Sciatic nerve (tissue), 1 donor: ENCODE data around the gene MCM9. TPM values are rescaled to one million over a fixed set of nuclear protein-coding genes. Genes with fewer than 3 reads are reported as not detected.

Source experiments
- total RNA-seq: library from RNA; stranded (reverse); fragmentation: NEBNext Ultra II Directional; extraction: Animal tissue kit (Norgen Biotek cat#: 25700); gene quantifications from one replicate; pipeline ENCODE4 v1.2.1, GENCODE V29; 2021
- donor health status: DM: no; HTN: no; CAD: no.

Gene MCM9
- total RNA-seq, 1 donor from 2014 or later: 20.9 TPM

Other genes starting within 250 kb of the MCM9 start
- 15.9 TPM for gene ASF1A, start 41.0 kb downstream of the MCM9 start, total RNA-seq
- 7.8 TPM for gene FAM184A, start 143.5 kb upstream of the MCM9 start, total RNA-seq